Osteocyte (in vitro differentiated cells): Measurements from ENCODE around the gene ROCK2. TPM values are rescaled to one million over a fixed set of nuclear protein-coding genes. Genes with fewer than 3 reads are reported as not detected.

Experiments
- DNase-seq: peaks from one replicate; pipeline ENCODE4 v3.0.0; 2021; ENCODE audit warnings: mixed read lengths; ENCODE audit not compliant: unreplicated experiment; ENCODE audit errors: extremely low spot score
- H3K27ac Mint-ChIP-seq: one replicate; pipeline ENCODE4 v1.8.0; 2021; ENCODE audit warnings: mild to moderate bottlenecking, mixed read lengths; ENCODE audit not compliant: unreplicated experiment
- H3K27me3 Mint-ChIP-seq: one replicate; pipeline ENCODE4 v1.8.0; 2021; ENCODE audit warnings: mixed read lengths; ENCODE audit not compliant: unreplicated experiment
- H3K36me3 Mint-ChIP-seq: one replicate; pipeline ENCODE4 v1.8.0; 2021; ENCODE audit warnings: mixed read lengths; ENCODE audit not compliant: unreplicated experiment
- H3K4me1 Mint-ChIP-seq: one replicate; pipeline ENCODE4 v1.8.0; 2021; ENCODE audit warnings: mixed read lengths; ENCODE audit not compliant: unreplicated experiment
- H3K4me3 Mint-ChIP-seq: one replicate; pipeline ENCODE4 v1.8.0; 2021; ENCODE audit warnings: mild to moderate bottlenecking, moderate library complexity, mixed read lengths; ENCODE audit not compliant: unreplicated experiment
- H3K9me3 Mint-ChIP-seq: one replicate; pipeline ENCODE4 v1.8.0; 2021; ENCODE audit warnings: mixed read lengths; ENCODE audit not compliant: unreplicated experiment
- total RNA-seq: library from RNA; stranded (reverse); gene quantifications from 2 replicates; pipeline ENCODE4 v1.2.1, GENCODE V29; 2021
- TF ChIP-seq, protein P1 (sequence below): fragments of 200-600 bp; sonication (generic); IDR thresholded peaks from 2 replicates; pipeline ENCODE4 v1.5.0; 2021; ENCODE audit warnings: antibody characterized with exemption, mild to moderate bottlenecking, moderate library complexity

Gene ROCK2
- total RNA-seq, 1 donor from 2014 or later = 56.4 TPM

DNA sequence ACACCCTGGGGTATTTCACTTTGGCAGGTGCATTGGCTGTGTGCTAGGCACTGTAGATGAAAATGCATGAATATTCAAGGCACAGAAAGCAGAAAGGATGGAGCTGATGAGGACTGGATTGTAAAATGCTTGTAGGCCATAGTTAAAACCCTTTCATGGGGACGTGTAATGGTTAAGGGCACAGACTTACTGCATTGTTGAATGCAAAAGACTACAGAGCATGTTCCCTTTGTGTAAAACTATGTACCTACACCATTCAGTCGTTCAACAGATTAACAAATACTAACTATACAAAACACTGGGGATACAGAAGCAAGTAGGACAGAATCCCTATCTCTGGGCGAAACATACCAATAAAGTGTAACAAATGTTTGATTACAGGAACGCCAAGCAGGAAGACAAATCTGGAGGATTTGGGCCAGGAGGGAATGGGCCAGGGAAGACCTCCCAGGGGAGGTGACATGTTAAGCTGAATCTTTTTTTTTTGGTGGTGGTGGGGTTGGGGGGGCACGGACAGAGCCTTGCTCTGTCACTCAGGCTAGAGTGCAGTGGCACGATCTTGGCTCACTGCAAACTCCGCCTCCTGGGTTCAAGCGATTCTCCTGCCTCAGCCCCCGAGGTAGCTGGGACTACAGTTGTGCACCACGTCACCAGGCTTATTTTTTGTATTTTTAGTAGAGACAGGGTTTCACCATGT lies 19.6 kb upstream of the ROCK2 start:
- H3K4me1 Mint-ChIP-seq = peaks cover 16% of the 10 kb centered on the region
- DNase-seq = no peak
- H3K36me3 Mint-ChIP-seq = no peaks in the 10 kb centered on the region
- H3K9me3 Mint-ChIP-seq = no peaks in the 10 kb centered on the region
- no peak overlapping the region for H3K4me3 Mint-ChIP-seq
- H3K27me3 Mint-ChIP-seq = no peaks in the 10 kb centered on the region
- H3K27ac Mint-ChIP-seq = no peak overlapping the region
- TF ChIP-seq, protein P1, sequence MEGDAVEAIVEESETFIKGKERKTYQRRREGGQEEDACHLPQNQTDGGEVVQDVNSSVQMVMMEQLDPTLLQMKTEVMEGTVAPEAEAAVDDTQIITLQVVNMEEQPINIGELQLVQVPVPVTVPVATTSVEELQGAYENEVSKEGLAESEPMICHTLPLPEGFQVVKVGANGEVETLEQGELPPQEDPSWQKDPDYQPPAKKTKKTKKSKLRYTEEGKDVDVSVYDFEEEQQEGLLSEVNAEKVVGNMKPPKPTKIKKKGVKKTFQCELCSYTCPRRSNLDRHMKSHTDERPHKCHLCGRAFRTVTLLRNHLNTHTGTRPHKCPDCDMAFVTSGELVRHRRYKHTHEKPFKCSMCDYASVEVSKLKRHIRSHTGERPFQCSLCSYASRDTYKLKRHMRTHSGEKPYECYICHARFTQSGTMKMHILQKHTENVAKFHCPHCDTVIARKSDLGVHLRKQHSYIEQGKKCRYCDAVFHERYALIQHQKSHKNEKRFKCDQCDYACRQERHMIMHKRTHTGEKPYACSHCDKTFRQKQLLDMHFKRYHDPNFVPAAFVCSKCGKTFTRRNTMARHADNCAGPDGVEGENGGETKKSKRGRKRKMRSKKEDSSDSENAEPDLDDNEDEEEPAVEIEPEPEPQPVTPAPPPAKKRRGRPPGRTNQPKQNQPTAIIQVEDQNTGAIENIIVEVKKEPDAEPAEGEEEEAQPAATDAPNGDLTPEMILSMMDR = no peak

DNA sequence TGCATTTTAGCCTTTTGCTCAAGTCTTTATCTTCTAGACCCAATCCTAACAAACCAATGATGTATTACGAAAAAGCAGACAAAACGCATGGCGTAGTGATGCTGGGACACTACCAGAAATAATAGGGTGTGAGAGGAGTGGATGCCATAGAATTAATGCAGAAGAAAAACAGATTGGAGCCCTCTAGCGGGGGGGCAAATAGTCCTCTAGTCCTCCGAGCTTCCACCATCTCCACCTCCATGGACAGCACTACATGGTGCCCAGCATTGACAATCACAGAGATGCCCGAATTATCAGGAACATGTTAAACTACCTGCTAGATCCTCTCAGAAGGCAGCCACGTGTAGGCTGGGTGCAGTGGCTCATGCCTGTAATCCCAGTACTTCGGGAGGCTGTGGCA lies 15.4 kb upstream of the ROCK2 start:
- Mint-ChIP-seq H3K27ac (no peak overlapping the region), H3K36me3 (no peaks in the 10 kb centered on the region), H3K4me3 (no peak overlapping the region), H3K4me1 (no peaks in the 10 kb centered on the region), H3K9me3 (no peaks in the 10 kb centered on the region), H3K27me3 (no peaks in the 10 kb centered on the region)
- TF ChIP-seq, protein P1 = no peak
- DNase-seq = no peak

DNA sequence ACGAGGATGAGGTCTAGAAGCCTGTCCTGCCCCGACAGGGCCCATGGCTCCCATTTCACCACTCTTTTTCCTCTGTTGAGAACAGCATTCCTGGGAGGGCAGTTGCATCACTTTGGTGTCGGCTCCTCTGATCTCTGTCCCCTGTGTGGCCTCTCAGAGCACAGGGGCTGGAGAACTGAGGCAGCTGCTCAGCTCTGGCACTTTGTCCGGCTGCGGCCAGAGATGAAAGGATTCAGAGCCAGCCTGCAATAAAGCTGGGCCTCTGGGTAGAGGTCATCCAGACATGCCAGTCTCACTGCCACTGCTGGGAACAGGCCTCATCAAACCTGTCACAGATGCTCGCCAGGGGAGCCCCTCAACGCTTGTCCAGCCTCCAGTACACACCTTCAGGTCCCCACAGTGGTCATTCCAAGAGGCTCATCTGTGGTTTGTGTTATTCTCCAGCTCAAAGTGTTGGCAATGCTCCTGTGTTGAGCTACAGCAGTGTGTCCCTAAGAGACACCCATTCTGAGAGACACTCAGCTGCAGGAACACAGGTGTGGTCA lies 13.1 kb upstream of the ROCK2 start:
- TF ChIP-seq, protein P1 = no peak
- Mint-ChIP-seq H3K27ac (no peak overlapping the region), H3K4me1 (no peaks in the 10 kb centered on the region), H3K36me3 (no peaks in the 10 kb centered on the region), H3K27me3 (no peaks in the 10 kb centered on the region), H3K9me3 (no peaks in the 10 kb centered on the region), H3K4me3 (no peak overlapping the region)
- no peak for DNase-seq

DNA sequence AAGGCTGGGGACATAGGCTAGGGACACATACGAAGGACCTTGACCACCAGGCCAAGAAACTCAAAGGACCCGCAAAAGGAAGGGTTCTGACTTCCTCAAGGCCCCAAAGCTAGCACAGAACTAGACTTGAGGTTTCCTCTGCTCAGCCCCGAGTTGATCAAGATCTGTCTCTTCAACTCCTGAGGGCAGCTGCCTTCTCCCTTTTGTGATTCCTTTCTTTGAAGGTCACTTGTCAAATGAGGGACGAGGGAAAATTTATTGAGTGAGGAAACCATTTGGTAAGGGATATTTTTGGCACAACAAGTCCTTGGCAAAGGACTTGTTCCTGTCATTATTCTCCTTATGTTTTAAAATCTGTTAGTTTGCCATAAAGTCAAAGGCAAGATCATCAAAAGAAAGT lies 12.3 kb upstream of the ROCK2 start:
- no peak overlapping the region for H3K27ac Mint-ChIP-seq
- no peak for DNase-seq
- H3K27me3 Mint-ChIP-seq = no peaks in the 10 kb centered on the region
- no peaks in the 10 kb centered on the region for H3K4me1 Mint-ChIP-seq
- no peaks in the 10 kb centered on the region for H3K36me3 Mint-ChIP-seq
- H3K9me3 Mint-ChIP-seq = no peaks in the 10 kb centered on the region
- H3K4me3 Mint-ChIP-seq = no peak overlapping the region
- TF ChIP-seq, protein P1 = no peak

DNA sequence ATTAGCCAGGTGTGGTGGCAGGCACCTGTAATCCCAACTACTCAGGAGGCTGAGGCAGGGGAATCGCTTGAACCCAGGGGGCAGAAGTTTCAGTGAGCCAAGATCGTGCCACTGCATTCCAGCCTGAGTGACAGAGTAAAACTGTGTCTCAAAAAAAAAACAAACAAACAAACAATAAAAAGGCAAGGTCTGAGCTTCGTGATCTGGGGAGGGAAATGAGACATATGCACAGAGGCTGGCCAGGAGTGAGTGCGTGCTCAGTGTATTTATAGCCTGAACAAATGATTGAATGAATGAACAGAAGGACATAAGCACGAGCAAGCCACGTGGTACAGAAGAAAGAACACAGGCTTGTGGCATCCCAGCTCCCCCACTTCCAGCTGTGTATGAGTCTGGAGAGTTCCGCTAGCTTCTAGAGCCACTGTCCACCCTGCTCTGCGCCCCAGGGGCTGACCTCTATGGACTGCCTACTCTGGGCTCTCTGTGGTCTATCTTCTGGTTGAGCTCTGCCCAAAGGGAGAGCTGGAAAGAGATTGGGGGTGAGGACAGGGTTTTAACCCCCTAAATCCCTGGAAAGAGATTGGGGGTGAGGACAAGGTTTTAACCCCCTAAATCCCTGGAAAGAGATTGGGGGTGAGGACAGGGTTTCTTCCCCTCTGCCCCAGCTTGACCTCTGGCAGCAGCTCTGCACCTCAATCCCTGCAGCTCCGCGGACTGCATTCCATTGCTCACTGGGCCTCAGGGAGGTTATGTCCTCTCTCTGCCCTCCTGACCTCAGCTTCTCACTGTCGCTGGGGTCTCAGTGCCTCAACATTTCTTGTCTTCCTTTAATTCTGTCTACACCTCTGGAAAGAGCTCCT lies 11.0 kb upstream of the ROCK2 start:
- Mint-ChIP-seq H3K27me3 (no peaks in the 10 kb centered on the region), H3K9me3 (no peaks in the 10 kb centered on the region), H3K4me3 (no peak overlapping the region), H3K4me1 (no peaks in the 10 kb centered on the region), H3K36me3 (no peaks in the 10 kb centered on the region), H3K27ac (no peak overlapping the region)
- TF ChIP-seq, protein P1 = no peak
- no peak for DNase-seq
